DND-41 (cell line): ENCODE data around the gene LAMA2.

Experiments
- ATAC-seq: fragments of 200-7000 bp; cut with Tn5 transposase; 3 replicates; pipeline ENCODE4 v1.9.1; 2021; ENCODE audit warnings: low read depth; ENCODE audit not compliant: insufficient read depth
- DNase-seq: peaks from one replicate; pipeline ENCODE4 v3.0.0-alpha.2; 2020
- H2AFZ ChIP-seq: 2 replicates; pipeline ENCODE4 v1.6.0; 2012; ENCODE audit warnings: low read depth, low read length
- H3K27ac ChIP-seq: 2 replicates; pipeline ENCODE4 v1.5.1; 2012; ENCODE audit warnings: low read length, inconsistent platforms
- H3K27me3 ChIP-seq: fragments of 200-600 bp; sonication (generic); 2 replicates; pipeline ENCODE4 v1.6.0; 2012; ENCODE audit warnings: low read length, mild to moderate bottlenecking, inconsistent platforms; ENCODE audit not compliant: insufficient read depth, poor library complexity
- H3K36me3 ChIP-seq: 2 replicates; pipeline ENCODE4 v1.5.1; 2012; ENCODE audit warnings: low read length, inconsistent platforms; ENCODE audit not compliant: insufficient read depth
- H3K4me1 ChIP-seq: 2 replicates; pipeline ENCODE4 v1.5.1; 2012; ENCODE audit warnings: mild to moderate bottlenecking, low read length; ENCODE audit not compliant: insufficient read depth
- H3K4me2 ChIP-seq: 2 replicates; pipeline ENCODE4 v1.6.0; 2012; ENCODE audit warnings: mild to moderate bottlenecking, moderate library complexity, low read length, inconsistent platforms; ENCODE audit not compliant: insufficient read depth
- H3K4me3 ChIP-seq, 2 experiments: fragments of 200-600 bp in 1 of 2; shearing (Covaris generic) in 1 of 2; 2 replicates each; pipeline ENCODE4 v1.5.1; 2012 to 2016; ENCODE audit warnings: inconsistent platforms in 2 of 2, low read length in 2 of 2, mild to moderate bottlenecking in 2 of 2, low read depth in 1 of 2, moderate library complexity in 1 of 2
- H3K79me2 ChIP-seq: 2 replicates; pipeline ENCODE4 v1.6.0; 2012; ENCODE audit warnings: low read length, inconsistent platforms; ENCODE audit not compliant: insufficient read depth
- H3K9ac ChIP-seq: 2 replicates; pipeline ENCODE4 v1.6.0; 2012; ENCODE audit warnings: low read depth, mild to moderate bottlenecking, inconsistent platforms, low read length, moderate library complexity
- H3K9me3 ChIP-seq: 2 replicates; pipeline ENCODE4 v1.5.1; 2012; ENCODE audit warnings: low read length, moderate library complexity, mild to moderate bottlenecking, inconsistent platforms; ENCODE audit not compliant: insufficient read depth, severe bottlenecking
- H4K20me1 ChIP-seq: 2 replicates; pipeline ENCODE4 v1.6.0; 2012; ENCODE audit warnings: low read length; ENCODE audit not compliant: insufficient read depth
- CTCF ChIP-seq: IDR thresholded peaks from 2 replicates; pipeline ENCODE4 v1.5.1; 2012; ENCODE audit warnings: borderline replicate concordance, low read length, moderate library complexity, mild to moderate bottlenecking; ENCODE audit not compliant: poor library complexity, severe bottlenecking; ENCODE audit errors: extremely low read depth
- EZH2 ChIP-seq: IDR thresholded peaks from 3 replicates; pipeline ENCODE4 v1.6.1; 2012; ENCODE audit warnings: borderline replicate concordance, low read depth, mild to moderate bottlenecking, moderate library complexity, low read length, inconsistent platforms; ENCODE audit not compliant: severe bottlenecking

LAMA2 gene

GRCh38 chr6:129368076-129368475 lies 485.1 kb downstream of the LAMA2 start:
- Histone ChIP-seq H3K4me1 (no peaks in the 10 kb centered on the region), H4K20me1 (no peaks in the 10 kb centered on the region), H3K79me2 (no peaks in the 10 kb centered on the region), H3K27me3 (no peaks in the 10 kb centered on the region), H3K27ac (no peak overlapping the region), H3K36me3 (no peaks in the 10 kb centered on the region), H3K9ac (no peak overlapping the region), H2AFZ (no peak overlapping the region), H3K9me3 (no peaks in the 10 kb centered on the region), H3K4me3 (no peak overlapping the region), H3K4me2 (no peak overlapping the region)
- no peak for DNase-seq
- no peak for ATAC-seq
- TF ChIP-seq EZH2 (no peak), CTCF (no peak)

- Histone ChIP-seq H3K79me2 (no peaks in the 10 kb centered on the region), H3K27ac (no peak overlapping the region), H3K27me3 (no peaks in the 10 kb centered on the region), H3K4me2 (no peak overlapping the region), H3K4me1 (no peaks in the 10 kb centered on the region), H3K9me3 (no peaks in the 10 kb centered on the region), H3K9ac (no peak overlapping the region), H4K20me1 (no peaks in the 10 kb centered on the region), H2AFZ (no peak overlapping the region), H3K4me3 (no peak overlapping the region), H3K36me3 (no peaks in the 10 kb centered on the region)
- ATAC-seq (no peak), DNase-seq (no peak)
- no peak for TF ChIP-seq EZH2
- no peak for TF ChIP-seq CTCF
These were observed 486.0 kb downstream of the LAMA2 start for GRCh38 chr6:129368970-129369369.

- DNase-seq (no peak), ATAC-seq (no peak)
- Histone ChIP-seq H4K20me1 (no peaks in the 10 kb centered on the region), H3K9me3 (no peaks in the 10 kb centered on the region), H3K27ac (no peak overlapping the region), H3K4me2 (no peak overlapping the region), H3K4me1 (no peaks in the 10 kb centered on the region), H3K36me3 (no peaks in the 10 kb centered on the region), H3K79me2 (no peaks in the 10 kb centered on the region), H3K27me3 (no peaks in the 10 kb centered on the region), H3K9ac (no peak overlapping the region), H3K4me3 (no peak overlapping the region), H2AFZ (no peak overlapping the region)
- TF ChIP-seq EZH2 (no peak), CTCF (no peak)
These were observed 486.8 kb downstream of the LAMA2 start for GRCh38 chr6:129369737-129370136.
